Measurements from ENCODE around the gene PAGR1. TPM values are rescaled to one million over a fixed set of nuclear protein-coding genes. Genes with fewer than 3 reads are reported as not detected.

The PAGR1 gene
- total and polyA plus RNA-seq, 9 of the 15 experiments (the other 6 are each of a cell fraction or from before 2014, with no cell fraction given) = 1.4 to 58.2 (median 16.8) TPM

GRCh38 chr16:29790183-29790948 lies 25.6 kb upstream of the PAGR1 start, which contains the start of gene KIF22 (continued):
- TF ChIP-seq MGA (IDR thresholded peaks at IDR 0.05) (peak; percentile 63; the same call in 1 of the 2 replicates), PHTF2 (CRISPR knock-in tag; IDR thresholded peaks at IDR 0.05) (no peak), MEIS2 (IDR thresholded peaks at IDR 0.05; ENCODE audit: partially characterized antibody) (peak; percentile 93), NR3C1 (CRISPR knock-in tag; IDR thresholded peaks at IDR 0.05) (no peak), EP300 (IDR thresholded peaks at IDR 0.05; ENCODE audit: low read length) (peak; percentile 65), HMG20A (CRISPR knock-in tag; conservative IDR thresholded peaks at IDR 0.05) (no peak), ZNF134 (CRISPR knock-in tag; conservative IDR thresholded peaks at IDR 0.05) (no peak), RAD51 (IDR thresholded peaks at IDR 0.05; ENCODE audit: borderline replicate concordance, low read depth) (no peak), NFYB (IDR thresholded peaks at IDR 0.05; ENCODE audit: extremely low read depth, insufficient read length) (peak; percentile 91), SMAD4 (CRISPR knock-in tag; conservative IDR thresholded peaks at IDR 0.05) (peak; percentile 92), ESRRB (CRISPR knock-in tag; IDR thresholded peaks at IDR 0.05; ENCODE audit: borderline replicate concordance) (no peak), XRCC5 (IDR thresholded peaks at IDR 0.05; ENCODE audit: low read depth, low read length) (peak; percentile 90)
- TF ChIP-seq, protein P1, sequence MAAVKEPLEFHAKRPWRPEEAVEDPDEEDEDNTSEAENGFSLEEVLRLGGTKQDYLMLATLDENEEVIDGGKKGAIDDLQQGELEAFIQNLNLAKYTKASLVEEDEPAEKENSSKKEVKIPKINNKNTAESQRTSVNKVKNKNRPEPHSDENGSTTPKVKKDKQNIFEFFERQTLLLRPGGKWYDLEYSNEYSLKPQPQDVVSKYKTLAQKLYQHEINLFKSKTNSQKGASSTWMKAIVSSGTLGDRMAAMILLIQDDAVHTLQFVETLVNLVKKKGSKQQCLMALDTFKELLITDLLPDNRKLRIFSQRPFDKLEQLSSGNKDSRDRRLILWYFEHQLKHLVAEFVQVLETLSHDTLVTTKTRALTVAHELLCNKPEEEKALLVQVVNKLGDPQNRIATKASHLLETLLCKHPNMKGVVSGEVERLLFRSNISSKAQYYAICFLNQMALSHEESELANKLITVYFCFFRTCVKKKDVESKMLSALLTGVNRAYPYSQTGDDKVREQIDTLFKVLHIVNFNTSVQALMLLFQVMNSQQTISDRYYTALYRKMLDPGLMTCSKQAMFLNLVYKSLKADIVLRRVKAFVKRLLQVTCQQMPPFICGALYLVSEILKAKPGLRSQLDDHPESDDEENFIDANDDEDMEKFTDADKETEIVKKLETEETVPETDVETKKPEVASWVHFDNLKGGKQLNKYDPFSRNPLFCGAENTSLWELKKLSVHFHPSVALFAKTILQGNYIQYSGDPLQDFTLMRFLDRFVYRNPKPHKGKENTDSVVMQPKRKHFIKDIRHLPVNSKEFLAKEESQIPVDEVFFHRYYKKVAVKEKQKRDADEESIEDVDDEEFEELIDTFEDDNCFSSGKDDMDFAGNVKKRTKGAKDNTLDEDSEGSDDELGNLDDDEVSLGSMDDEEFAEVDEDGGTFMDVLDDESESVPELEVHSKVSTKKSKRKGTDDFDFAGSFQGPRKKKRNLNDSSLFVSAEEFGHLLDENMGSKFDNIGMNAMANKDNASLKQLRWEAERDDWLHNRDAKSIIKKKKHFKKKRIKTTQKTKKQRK (IDR thresholded peaks at IDR 0.05; ENCODE audit: borderline replicate concordance, low read depth, low read length) = no peak

All from K562 (cell line).